ENCODE data around the gene RARRES2. TPM values are rescaled to one million over a fixed set of nuclear protein-coding genes. Genes with fewer than 3 reads are reported as not detected.

The RARRES2 gene
- total RNA-seq, 1 experiment from 2014 or later, result 60.9 TPM

DNA sequence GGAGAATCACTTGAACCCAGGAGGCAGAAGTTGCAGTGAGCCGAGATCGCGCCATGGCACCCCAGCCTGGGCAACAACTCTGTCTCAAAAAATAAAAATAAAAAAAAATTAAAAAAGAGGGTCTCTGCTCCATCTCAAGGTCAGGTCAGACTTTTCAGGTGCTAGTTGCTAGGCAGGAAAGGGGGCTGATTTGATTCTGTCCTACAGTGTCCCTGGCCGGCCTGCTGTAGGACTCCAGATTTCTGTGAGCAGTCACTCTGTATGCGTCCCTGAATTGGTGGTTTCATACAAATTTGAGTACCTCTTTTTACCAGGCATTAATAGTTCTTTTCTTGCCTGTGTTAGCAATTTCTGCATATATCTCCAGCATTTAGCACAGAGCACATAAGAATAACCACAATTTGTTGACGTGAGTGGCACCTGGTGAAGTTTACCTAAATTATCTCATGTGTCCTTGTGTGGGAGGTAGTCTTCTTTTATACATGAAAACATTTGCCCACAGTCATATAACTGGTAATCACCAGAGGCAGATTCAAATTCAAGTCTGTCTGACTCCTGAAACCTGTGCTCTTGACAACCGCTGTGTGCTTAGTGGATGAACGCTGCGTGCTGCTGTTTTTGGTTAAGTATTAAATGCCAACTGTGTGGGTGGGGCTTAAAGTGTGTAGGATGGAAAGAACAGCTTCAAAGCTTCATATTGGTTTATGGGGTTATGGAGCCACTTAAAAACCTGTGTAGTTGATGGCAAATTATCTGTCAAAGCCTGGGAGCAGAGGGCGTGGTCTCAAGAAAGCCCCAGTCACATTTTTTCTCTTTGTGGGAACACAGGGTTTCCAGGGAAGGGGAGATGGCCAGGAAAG is 34.5 kb upstream of the RARRES2 start:
- H4K20me1 ChIP-seq (ENCODE audit: control insufficient read depth, insufficient read depth, insufficient read length), result no peaks in the 10 kb centered on the region
- H4K5ac ChIP-seq (ENCODE audit: insufficient read length, low read depth, low read length), result no peak overlapping the region
- no peak overlapping the region for H3K27ac ChIP-seq (ENCODE audit: insufficient read length, low read depth, low read length)
- no peaks in the 10 kb centered on the region for H3K79me1 ChIP-seq (ENCODE audit: insufficient read depth, low read depth, low read length, poor library complexity, severe bottlenecking)
- H3K14ac ChIP-seq (ENCODE audit: insufficient read depth, low read length), result no peak overlapping the region
- no peak overlapping the region for H2BK120ac ChIP-seq (ENCODE audit: low read depth, low read length, poor library complexity, severe bottlenecking)
- H3K23ac ChIP-seq (ENCODE audit: insufficient read length, low read depth, low read length), result no peak overlapping the region
- no peaks in the 10 kb centered on the region for H3K27me3 ChIP-seq (ENCODE audit: insufficient read depth, low read length)
- no peak overlapping the region for H3K18ac ChIP-seq (ENCODE audit: insufficient read length, low read depth, low read length)
- no peak overlapping the region for H3T11ph ChIP-seq (ENCODE audit: low read length)
- H4K8ac ChIP-seq (replicated peaks; ENCODE audit: insufficient read length, low read depth, low read length), result no peak overlapping the region
- Mint-ChIP-seq H3K9me3 (no peaks in the 10 kb centered on the region), H3K27me3 (ENCODE audit: low read depth) (no peaks in the 10 kb centered on the region), H3K27ac (peak overlapping the region in 2 of 3 experiments; percentile 58 to 70; a peak in 3 of 7 replicates), H3K4me1 (peaks cover 55 to 64% of the 10 kb centered on the region in 2 experiments), H3K4me3 (peak overlapping the region in 1 of 2 experiments; percentile 33; a peak in 2 of 5 replicates), H3K36me3 (ENCODE audit: insufficient read depth in 1 of 3, low read depth in 3 of 3) (peaks cover 26 to 37% (median 32%) of the 10 kb centered on the region in 3 experiments; a peak in 6 of 7 replicates)
- no peak overlapping the region for H2BK5ac ChIP-seq (ENCODE audit: insufficient read length, low read length)
- H3K4me1 ChIP-seq (ENCODE audit: insufficient read depth, low read length), result peaks cover 12% of the 10 kb centered on the region; the same call in 1 of the 2 replicates
- H2BK15ac ChIP-seq (ENCODE audit: low read depth, low read length), result no peak overlapping the region
- no peak overlapping the region for H2BK20ac ChIP-seq (ENCODE audit: low read depth, low read length, poor library complexity, severe bottlenecking)
- no peak overlapping the region for H2AFZ ChIP-seq (ENCODE audit: low read length)
- TF ChIP-seq CTCF (conservative IDR thresholded peaks at IDR 0.05), result no peak
- no peak overlapping the region for H3K56ac ChIP-seq (ENCODE audit: insufficient read length, low read depth, low read length)
- DNase-seq, result no peak
- H3K79me2 ChIP-seq (ENCODE audit: insufficient read depth, low read length), result no peaks in the 10 kb centered on the region; the same call in 1 of the 2 replicates
- no peak overlapping the region for H4K91ac ChIP-seq (ENCODE audit: insufficient read length, low read depth, low read length)
- WGBS (ENCODE audit: extremely low coverage, insufficient read length, low lambda C conversion rate), result no CpG with 5 or more reads among the region's 10 CpGs
- H2AK5ac ChIP-seq (ENCODE audit: insufficient read length, low read length), result no peak overlapping the region
- no peak overlapping the region for H3K4me2 ChIP-seq (ENCODE audit: insufficient read depth, insufficient read length, low read length)
- no peak overlapping the region for H2BK12ac ChIP-seq (ENCODE audit: insufficient read length, low read depth, low read length)
- no peaks in the 10 kb centered on the region for H3K9me3 ChIP-seq (ENCODE audit: control insufficient read depth, low read depth, low read length)
- H3K9ac ChIP-seq (ENCODE audit: extremely low read depth, insufficient read length, low read length), result no peak overlapping the region
- peaks cover 11% of the 10 kb centered on the region for H3K23me2 ChIP-seq (ENCODE audit: insufficient read length, low read depth, low read length, poor library complexity, severe bottlenecking)
- no peak overlapping the region for H3K4ac ChIP-seq (ENCODE audit: low read depth, low read length)
